Putamen (tissue), 1 donor: ENCODE data around the gene IFT80.
"Not testable (repeated sequence)": the region's sequence is repeated elsewhere in the genome, so short reads cannot be mapped to it uniquely, and the experiment has no call there.

ENCODE experiments used
- DNase-seq: peaks from one replicate; pipeline ENCODE4 v3.0.0-alpha.2; 2016; ENCODE audit warnings: low spot score

IFT80 gene

DNA sequence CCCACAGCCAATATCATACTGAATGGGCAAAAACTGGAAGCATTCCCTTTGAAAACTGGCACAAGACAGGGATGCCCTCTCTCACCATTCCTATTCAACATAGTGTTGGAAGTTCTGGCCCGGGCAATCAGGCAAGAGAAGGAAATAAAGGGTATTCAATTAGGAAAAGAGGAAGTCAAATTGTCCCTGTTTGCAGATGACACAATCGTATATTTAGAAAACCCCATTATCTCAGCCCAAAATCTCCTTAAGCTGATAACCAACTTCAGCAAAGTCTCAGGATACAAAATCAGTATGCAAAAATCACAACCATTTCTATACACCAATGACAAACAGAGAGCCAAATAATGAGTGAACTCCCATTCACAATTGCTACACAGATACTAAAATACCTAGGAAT is 36.1 kb downstream of the IFT80 start:
- DNase-seq = not testable (repeated sequence)

DNA sequence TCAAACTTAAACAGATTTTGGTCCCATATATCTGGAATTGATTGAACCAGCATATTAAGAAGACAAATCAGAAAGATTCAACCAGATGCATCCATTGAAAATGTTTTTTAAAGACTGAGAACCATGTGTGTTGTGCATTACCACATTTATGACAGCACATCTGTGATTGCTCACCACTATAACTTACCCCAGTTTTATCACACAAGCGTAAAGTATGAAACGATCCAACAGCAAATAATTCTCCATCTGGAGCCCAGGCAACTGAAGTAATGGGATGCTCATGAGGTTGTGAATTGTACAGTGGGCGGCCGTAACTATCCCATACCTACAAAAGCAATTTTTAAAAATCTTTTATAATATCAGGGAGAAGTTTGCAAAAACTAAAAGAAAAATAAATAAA is 43.2 kb downstream of the IFT80 start:
- DNase-seq = no peak

- DNase-seq = no peak
Measured at GRCh38 chr3:160346511-160346910, 52.5 kb downstream of the IFT80 start.

GRCh38 chr3:160343132-160343531 is 55.9 kb downstream of the IFT80 start:
- no peak for DNase-seq

- DNase-seq = no peak
Measured at GRCh38 chr3:160340351-160340750, 58.7 kb downstream of the IFT80 start.

DNA sequence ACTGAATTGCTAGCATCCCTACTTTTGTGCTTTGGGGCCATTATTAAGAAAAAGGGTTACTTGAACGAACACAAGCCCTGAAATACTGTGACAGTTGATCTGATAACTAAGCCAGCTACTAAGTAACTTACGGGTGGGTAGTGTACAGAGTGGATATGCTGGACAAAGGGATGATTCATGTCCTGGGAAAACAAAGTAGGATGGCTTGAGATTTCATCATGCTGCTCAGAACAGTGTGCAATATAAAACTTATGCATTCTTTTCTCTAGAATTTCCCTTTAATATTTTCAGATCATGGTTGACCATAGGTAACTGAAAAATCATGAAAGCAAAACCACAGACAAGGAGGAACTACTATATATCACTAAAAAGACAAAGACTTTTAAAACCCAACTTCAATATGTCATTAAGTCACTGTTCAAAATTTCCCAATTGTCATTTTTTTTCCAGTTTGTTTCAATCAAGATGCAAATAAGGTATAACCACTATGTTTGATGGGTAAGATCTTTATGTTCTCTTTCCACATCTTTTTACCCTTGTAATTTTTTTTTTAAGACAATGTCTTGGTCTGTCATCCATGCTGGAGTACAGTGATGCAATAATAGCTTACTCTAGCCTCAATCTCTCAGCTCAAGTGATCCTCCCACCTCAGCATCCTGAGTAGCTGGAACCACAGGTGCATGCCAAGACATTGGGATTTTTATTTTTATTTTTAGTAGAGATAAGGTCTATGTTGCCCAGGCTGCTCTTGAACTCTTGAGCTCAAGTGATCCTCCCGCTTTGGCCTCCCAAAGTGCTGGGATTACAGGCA is 67.7 kb downstream of the IFT80 start:
- DNase-seq = no peak

DNA sequence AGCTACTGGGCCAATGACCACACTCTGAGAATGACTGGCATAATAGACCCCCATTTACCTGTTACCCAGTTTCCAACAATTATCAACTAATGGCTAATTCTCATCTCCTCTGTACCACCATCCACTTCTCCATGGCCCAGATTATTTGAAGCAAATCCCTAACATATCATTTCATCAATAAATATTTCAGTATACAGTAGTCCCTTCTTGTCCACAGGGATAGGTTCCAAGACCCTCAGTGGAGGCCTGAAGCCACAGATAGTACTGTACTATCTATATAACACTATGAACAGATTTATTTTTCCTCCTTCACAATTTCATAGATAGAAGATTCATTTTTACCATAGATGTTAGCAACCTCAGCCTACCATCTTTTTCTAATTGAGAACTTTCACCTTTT is 68.3 kb downstream of the IFT80 start:
- DNase-seq = no peak

DNA sequence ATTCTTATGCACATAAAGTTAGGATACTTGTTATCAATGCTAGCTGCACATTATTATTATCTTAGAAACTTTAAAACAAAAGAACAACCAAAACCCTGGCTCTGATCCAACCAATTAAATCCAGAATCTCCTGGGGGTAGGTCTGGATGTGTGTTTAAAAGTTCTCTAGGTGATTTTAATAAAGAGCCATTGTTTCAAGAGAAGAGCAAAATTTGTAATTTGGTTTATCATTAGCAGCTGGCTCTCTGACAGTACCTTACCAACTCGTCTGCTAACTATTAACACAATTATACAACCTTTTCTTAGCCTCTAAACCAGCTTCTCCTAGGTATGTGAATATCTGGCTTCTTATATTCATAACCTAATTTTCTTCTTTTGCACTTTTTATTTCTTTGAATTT is 68.9 kb downstream of the IFT80 start:
- no peak for DNase-seq

DNA sequence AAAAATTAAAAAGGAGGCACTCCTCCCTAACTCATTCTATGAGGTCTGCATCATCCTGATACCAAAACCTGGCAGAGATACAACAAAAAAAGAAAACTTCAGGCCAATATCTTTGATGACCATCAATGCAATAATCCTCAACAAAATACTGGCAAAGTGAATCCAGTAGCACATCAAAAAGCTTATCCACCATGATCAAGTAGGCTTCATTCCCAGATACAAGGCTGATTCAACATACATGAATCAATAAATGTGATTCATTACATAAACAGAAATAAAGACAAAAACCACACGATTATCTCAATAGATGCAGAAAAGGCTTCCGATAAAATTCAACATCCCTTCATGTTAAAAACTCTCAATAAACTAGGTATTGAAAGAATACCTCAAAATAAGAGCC is 72.7 kb downstream of the IFT80 start:
- DNase-seq = not testable (repeated sequence)

DNA sequence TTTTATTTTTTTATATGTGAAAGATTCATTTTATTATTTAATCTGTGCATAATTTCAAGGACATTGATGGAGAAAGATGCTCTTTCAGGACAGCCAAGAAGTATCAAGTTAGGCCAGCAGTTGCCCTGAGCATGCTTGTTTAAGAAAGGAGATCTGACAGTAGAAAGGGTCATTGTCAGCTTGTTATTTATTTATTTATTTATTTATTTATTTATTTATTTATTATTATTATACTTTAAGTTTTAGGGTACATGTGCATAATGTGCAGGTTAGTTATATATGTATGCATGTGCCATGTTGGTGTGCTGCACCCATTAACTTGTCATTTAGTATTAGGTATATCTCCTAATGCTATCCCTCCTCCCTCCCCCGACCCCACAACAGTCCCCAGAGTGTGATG is 77.2 kb downstream of the IFT80 start:
- DNase-seq = not testable (repeated sequence)

DNA sequence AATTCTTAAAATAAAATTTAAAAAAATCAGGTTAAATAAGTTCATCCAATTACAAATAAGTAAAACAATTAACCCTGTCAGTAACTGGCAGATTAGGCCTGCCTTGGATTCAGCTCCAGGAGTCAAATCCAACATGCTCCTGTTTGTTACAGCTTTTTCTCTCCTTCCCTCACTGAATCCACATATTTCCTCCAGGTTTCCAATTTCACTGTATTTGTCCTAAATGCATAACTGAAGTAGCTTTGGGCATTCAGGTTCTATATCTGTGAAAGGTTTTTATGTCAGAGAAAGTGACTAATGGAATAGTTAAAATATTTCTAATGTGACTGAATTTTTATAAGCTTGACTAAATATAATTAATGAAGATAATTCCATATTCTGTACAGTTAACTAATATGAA is 79.7 kb downstream of the IFT80 start:
- DNase-seq = no peak

- DNase-seq = no peak
Measured at GRCh38 chr3:160314995-160315394, 84.0 kb downstream of the IFT80 start.

DNA sequence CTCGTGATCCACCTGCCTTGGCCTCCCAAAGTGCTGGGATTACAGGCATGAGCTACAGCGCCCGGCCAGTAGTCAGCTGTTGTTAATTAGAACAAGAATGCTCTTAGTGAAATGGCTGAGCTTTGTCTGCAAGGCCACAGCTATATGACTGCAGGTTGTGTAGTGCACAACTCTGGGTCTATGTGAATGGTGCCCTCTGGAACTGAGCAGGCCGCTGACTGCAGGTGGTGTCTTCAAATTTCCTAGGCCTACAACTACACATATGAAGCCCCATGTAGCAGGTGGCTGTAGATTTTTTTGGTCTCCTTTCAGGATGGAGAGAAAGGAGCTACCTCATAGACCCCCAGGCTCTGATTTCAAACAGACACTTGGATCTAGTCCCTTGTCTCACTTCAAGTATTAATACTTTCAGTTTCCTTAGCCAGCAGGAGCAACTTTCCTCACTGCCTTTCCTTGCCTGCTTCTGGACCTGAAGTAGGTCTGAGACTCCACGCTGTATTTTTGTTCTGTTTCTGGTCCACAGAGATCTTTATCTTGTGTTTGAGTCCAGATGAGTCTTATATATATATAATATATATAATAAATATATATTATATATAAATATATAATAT is 86.9 kb downstream of the IFT80 start:
- no peak for DNase-seq

DNA sequence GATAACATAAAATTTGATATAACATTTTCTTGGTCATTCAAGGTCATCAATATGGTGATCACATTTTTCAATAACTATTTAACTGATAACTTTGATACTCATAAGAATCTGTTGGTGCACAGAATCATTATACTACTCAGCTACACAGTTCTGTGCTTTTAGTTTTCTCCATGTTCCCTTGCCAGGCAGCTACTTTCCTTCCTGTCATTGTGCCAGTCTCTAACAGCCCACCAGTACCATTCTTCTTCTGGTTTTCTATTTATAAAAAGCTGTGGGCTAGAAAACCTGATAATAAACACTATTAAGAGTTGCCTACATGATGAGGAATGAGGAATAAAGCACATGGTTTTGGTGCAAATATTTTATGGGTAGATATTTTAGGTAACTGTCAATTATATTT is 96.2 kb downstream of the IFT80 start:
- peak; percentile 4 for DNase-seq

DNA sequence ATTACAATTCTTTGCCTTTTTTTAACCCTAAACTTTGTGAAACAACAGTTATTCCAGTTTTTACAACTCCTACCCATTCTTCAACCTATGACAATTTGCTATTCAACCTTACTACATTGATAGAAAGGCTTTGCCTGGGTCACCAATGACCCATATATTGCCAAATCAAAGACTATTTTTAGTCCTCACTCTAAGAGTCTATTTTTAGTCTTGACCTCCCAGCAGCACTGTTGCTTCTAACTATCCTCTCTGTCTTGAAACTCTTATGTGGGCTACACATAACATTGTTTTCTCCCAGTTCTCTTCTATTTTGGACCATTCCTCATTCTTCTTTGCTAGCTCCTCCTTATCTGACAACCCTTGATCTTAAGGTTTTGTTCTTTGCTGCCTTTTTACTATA is 102.4 kb downstream of the IFT80 start:
- DNase-seq = no peak

- DNase-seq = no peak
Measured at GRCh38 chr3:160291909-160292299, 107.1 kb downstream of the IFT80 start.

GRCh38 chr3:160291290-160291908 is 107.6 kb downstream of the IFT80 start:
- no peak for DNase-seq

- DNase-seq = no peak
Measured at GRCh38 chr3:160287666-160288065, 111.4 kb downstream of the IFT80 start.

DNA sequence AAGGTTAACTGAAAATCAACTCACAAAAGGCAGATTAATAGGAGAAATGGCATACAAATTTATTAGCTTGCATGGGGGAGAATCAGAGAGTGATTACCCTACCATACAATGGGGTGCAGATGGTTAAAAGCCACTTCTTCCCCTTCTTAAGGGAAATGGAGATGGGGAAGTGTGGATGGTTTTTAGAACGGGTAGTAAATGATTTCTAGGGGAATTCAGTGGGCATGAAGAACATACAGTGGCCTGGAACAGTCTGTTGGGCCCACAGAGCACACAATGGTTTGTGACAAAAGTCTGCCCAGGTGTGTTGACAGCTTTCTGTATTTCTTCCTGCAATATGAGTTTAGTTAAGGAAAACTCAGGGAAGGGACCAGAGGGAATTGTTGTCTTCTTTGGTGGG is 112.8 kb downstream of the IFT80 start:
- no peak for DNase-seq

GRCh38 chr3:160280836-160281235 is 118.2 kb downstream of the IFT80 start:
- DNase-seq = no peak

DNA sequence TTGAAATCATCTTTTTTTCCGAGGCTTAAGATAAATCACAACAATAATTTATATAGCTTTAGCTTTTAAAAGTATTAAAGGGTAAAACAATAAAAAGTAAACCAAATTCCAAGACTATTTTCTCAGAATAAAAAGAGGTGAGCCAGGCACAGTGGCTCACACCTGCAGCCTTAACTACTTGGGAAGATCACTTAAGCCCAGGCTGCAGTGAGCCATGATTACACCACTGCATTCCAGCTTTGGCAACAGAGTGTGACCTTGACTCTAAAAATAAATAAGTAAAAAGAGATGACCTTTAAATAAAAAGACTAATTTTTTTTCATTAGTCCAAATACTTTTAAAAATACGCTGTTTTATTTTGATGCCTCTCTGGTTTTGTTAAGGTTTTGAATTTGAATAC is 119.4 kb downstream of the IFT80 start:
- DNase-seq = no peak

- no peak for DNase-seq
Measured at GRCh38 chr3:160278210-160278609, 120.8 kb downstream of the IFT80 start.

DNA sequence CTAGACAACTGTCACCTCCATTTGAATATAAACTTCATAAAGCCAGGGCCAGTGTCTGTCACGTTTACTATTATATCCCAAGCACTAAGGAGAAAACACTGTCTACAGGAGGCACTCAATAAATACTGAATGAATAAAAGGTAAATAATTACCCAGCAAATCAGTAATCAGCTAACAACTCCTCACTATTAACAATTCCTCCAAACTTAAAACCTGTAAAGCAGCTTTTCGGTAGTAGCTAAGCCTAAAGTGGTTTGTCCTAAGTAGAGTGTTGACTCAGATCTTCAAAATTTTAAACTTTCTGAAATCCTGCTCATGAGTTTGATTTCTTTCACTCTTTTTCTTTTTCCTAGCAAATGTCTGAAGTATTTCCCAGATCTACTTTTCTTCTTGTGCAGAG is 133.9 kb downstream of the IFT80 start:
- no peak for DNase-seq
